Osteoblast (primary cell): Measurements from ENCODE around the gene RNF141. TPM values are rescaled to one million over a fixed set of nuclear protein-coding genes. Genes with fewer than 3 reads are reported as not detected.
A peak's percentile ranks its signal among the peaks of the same experiment; 100 is the strongest.

Source experiments
- DNase-seq: peaks from one replicate; pipeline ENCODE4 v3.0.0; 2011; ENCODE audit warnings: low spot score, mixed read lengths; ENCODE audit not compliant: insufficient read length; ENCODE audit errors: missing footprints
- H2AFZ ChIP-seq: 2 replicates; pipeline ENCODE4 v1.6.0; 2011; ENCODE audit warnings: mild to moderate bottlenecking, low read length
- H3K27ac ChIP-seq: 2 replicates; pipeline ENCODE4 v1.5.1; 2011; ENCODE audit warnings: mild to moderate bottlenecking, low read depth, low read length, moderate library complexity
- H3K27me3 ChIP-seq: 2 replicates; pipeline ENCODE4 v1.6.0; 2012; ENCODE audit warnings: mild to moderate bottlenecking, control low read depth, inconsistent platforms, low read length, moderate library complexity; ENCODE audit not compliant: insufficient read depth
- H3K36me3 ChIP-seq: 2 replicates; pipeline ENCODE4 v1.5.1; 2011; ENCODE audit warnings: mild to moderate bottlenecking, low read length, control low read depth, moderate library complexity; ENCODE audit not compliant: insufficient read depth
- H3K4me1 ChIP-seq: 2 replicates; pipeline ENCODE4 v1.5.1; 2011; ENCODE audit warnings: mild to moderate bottlenecking, low read length, control low read depth, moderate library complexity; ENCODE audit not compliant: insufficient read depth
- H3K4me2 ChIP-seq: 2 replicates; pipeline ENCODE4 v1.6.0; 2011; ENCODE audit warnings: mild to moderate bottlenecking, low read length; ENCODE audit not compliant: insufficient read depth
- H3K4me3 ChIP-seq: fragments of 200-600 bp; sonication (generic); 3 replicates; pipeline ENCODE4 v1.5.1; 2012; ENCODE audit warnings: mild to moderate bottlenecking, low read length, inconsistent platforms; ENCODE audit not compliant: insufficient read depth
- H3K79me2 ChIP-seq: 2 replicates; pipeline ENCODE4 v1.6.0; 2012; ENCODE audit warnings: mild to moderate bottlenecking, low read length, control low read depth, inconsistent platforms; ENCODE audit not compliant: insufficient read depth
- H3K9me3 ChIP-seq: 2 replicates; pipeline ENCODE4 v1.5.1; 2011; ENCODE audit warnings: low read depth, low read length, control low read depth
- H4K20me1 ChIP-seq: 2 replicates; pipeline ENCODE4 v1.6.0; 2012; ENCODE audit warnings: mild to moderate bottlenecking, low read length, control low read depth; ENCODE audit not compliant: insufficient read depth
- CTCF ChIP-seq: IDR thresholded peaks from 2 replicates; pipeline ENCODE4 v1.5.1; 2011; ENCODE audit warnings: mild to moderate bottlenecking, low read depth, low read length, moderate library complexity; ENCODE audit errors: extremely low read depth
- total RNA-seq: library from RNA; depleted of rRNA; stranded (reverse); fragments of >200 nt; gene quantifications from 2 replicates; pipeline ENCODE4 v1.2.3, GENCODE V29; 2012

Gene RNF141
- total RNA-seq, 1 donor = 29.3 TPM

- peak; percentile 58 for DNase-seq
- no peak overlapping the region for H2AFZ ChIP-seq
- no peak for TF ChIP-seq CTCF
- peaks cover 39% of the 10 kb centered on the region for H3K4me1 ChIP-seq
- no peak overlapping the region for H3K4me3 ChIP-seq
- H3K9me3 ChIP-seq = no peaks in the 10 kb centered on the region
- peak overlapping the region; percentile 58 for H3K27ac ChIP-seq
- peaks cover 46% of the 10 kb centered on the region for H3K36me3 ChIP-seq
- no peaks in the 10 kb centered on the region for H4K20me1 ChIP-seq
- no peaks in the 10 kb centered on the region for H3K27me3 ChIP-seq
- peak overlapping the region; percentile 59 for H3K4me2 ChIP-seq
- no peaks in the 10 kb centered on the region for H3K79me2 ChIP-seq
Measured at GRCh38 chr11:10526974-10527918, 13.7 kb downstream of the RNF141 start.

- H3K9me3 ChIP-seq = no peaks in the 10 kb centered on the region
- no peak for DNase-seq
- TF ChIP-seq CTCF = no peak
- H2AFZ ChIP-seq = no peak overlapping the region
- no peak overlapping the region for H3K4me3 ChIP-seq
- H3K27me3 ChIP-seq = no peaks in the 10 kb centered on the region
- H3K4me2 ChIP-seq = no peak overlapping the region
- peaks cover 55% of the 10 kb centered on the region for H3K36me3 ChIP-seq
- H3K4me1 ChIP-seq = peaks cover 28% of the 10 kb centered on the region
- no peaks in the 10 kb centered on the region for H3K79me2 ChIP-seq
- H4K20me1 ChIP-seq = no peaks in the 10 kb centered on the region
- H3K27ac ChIP-seq = no peak overlapping the region
Measured at GRCh38 chr11:10524471-10524870, 16.5 kb downstream of the RNF141 start.

GRCh38 chr11:10522921-10523320 lies 18.1 kb downstream of the RNF141 start:
- Histone ChIP-seq H3K36me3 (peaks cover 56% of the 10 kb centered on the region), H3K27ac (no peak overlapping the region), H2AFZ (no peak overlapping the region), H3K27me3 (no peaks in the 10 kb centered on the region), H3K4me1 (peaks cover 12% of the 10 kb centered on the region), H3K4me2 (no peak overlapping the region), H3K9me3 (no peaks in the 10 kb centered on the region), H3K79me2 (no peaks in the 10 kb centered on the region), H4K20me1 (no peaks in the 10 kb centered on the region), H3K4me3 (no peak overlapping the region)
- DNase-seq = no peak
- no peak for TF ChIP-seq CTCF

GRCh38 chr11:10522276-10522675 lies 18.7 kb downstream of the RNF141 start:
- no peaks in the 10 kb centered on the region for H3K27me3 ChIP-seq
- H3K4me2 ChIP-seq = no peak overlapping the region
- H2AFZ ChIP-seq = no peak overlapping the region
- no peak overlapping the region for H3K4me3 ChIP-seq
- no peaks in the 10 kb centered on the region for H3K9me3 ChIP-seq
- H4K20me1 ChIP-seq = no peaks in the 10 kb centered on the region
- H3K36me3 ChIP-seq = peaks cover 56% of the 10 kb centered on the region
- H3K27ac ChIP-seq = no peak overlapping the region
- H3K79me2 ChIP-seq = no peaks in the 10 kb centered on the region
- TF ChIP-seq CTCF = no peak
- peaks cover 6% of the 10 kb centered on the region for H3K4me1 ChIP-seq
- DNase-seq = no peak
